NCI-H1092 treated with DMSO at 0.1 percent for 48 hours (cell line): ENCODE data around the gene PDE6D.

ENCODE experiments used
- DNase-seq: peaks from one replicate; lab custom pipeline; 2025; lab: John Stamatoyannopoulos, UW

Gene PDE6D

GRCh38 chr2:231780909-231781797 lies at the start of gene PDE6D:
TSS of gene PDE6D (minus strand) at chr2:231781282. CDS start at chr2:231781114, 168 bp downstream.
- peak; percentile 93 for DNase-seq

DNA sequence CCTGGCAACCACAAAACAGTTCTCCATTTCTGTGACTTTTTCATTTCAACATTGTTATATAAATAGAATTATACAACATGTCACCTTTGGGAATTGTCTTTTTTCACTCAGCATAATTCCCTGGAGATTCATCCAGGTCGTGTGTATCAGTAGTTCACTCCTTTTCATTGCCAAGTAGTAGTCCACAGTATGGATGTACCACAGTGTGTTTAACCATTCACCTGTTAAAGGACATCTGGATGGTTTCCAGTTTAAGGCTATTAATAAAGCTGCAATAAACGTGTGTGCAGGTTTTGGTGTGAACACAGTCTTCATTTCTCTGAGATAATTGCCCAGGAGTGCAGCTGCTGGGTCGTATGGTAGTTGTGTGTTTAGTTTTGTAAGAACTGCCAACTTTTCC lies 40.8 kb upstream of the PDE6D start:
- no peak for DNase-seq

DNA sequence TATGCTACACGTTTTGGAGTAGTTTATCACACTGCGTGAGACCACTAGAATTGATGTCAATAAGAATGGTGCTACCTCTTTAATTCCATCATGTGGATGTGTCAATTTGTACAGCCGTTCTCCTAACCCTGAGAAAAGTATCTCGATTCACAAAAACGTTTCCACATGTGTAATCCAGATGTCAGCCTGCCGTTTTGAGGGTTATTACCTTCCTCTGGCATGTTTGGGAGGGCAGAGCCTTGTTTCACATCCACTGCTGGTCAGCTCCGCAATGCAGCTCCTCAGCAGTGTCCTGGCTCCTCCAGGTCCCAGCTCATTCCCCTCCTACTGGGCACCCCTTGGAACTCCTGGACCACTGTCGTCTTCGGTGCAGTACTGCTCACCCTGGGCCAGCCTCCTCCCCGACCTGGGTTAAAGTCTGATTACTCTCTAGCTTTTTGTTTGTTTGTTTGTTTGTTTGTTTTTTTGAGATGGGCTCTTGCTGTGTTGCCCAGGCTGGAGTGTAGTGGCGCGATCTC lies 39.8 kb upstream of the PDE6D start:
- DNase-seq, result no peak

GRCh38 chr2:231819447-231820042 lies 38.5 kb upstream of the PDE6D start:
- no peak for DNase-seq

GRCh38 chr2:231816327-231817026 lies 35.4 kb upstream of the PDE6D start:
- DNase-seq, result no peak

DNA sequence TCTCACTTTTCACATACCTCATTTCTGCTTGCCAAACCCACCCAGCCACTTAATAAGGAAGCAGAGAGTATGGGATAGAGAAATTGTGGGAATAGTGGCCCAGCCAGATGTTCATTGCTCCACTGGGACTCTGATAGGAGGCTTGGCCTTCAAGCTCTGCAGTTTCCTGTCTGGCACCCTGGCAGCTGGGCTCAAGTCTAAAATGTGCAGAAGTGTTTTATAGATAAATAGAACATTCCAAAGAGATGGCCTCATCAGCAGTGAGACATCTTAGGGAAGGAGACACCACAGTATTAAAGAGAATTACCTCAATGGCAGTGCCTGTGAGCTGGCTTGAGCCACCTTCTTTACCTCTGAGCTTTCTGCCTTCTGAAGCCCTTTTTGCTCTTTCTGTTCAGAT lies 29.8 kb upstream of the PDE6D start:
- DNase-seq, result no peak

DNA sequence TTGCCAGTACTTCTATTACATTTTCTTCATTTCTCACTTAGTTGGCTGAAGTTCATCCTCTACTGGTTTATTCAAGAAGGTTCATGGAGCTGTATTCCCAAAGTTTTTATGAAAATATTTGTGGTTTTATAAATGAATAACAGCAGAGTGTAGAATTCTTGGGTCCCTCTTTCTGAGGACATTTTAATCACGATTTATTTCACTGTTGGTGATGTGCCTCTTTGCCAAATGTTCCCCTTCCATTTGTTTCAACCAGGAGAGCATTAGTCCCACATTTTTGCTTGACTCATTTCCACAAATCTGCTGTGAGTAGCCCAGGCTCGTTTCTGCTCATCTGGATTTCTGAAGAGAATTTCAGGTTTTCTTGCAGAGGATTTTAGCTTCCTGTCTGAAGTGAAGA lies 25.9 kb upstream of the PDE6D start:
- DNase-seq, result no peak

- DNase-seq, result no peak
Observed at GRCh38 chr2:231803501-231804138, 22.5 kb upstream of the PDE6D start.

DNA sequence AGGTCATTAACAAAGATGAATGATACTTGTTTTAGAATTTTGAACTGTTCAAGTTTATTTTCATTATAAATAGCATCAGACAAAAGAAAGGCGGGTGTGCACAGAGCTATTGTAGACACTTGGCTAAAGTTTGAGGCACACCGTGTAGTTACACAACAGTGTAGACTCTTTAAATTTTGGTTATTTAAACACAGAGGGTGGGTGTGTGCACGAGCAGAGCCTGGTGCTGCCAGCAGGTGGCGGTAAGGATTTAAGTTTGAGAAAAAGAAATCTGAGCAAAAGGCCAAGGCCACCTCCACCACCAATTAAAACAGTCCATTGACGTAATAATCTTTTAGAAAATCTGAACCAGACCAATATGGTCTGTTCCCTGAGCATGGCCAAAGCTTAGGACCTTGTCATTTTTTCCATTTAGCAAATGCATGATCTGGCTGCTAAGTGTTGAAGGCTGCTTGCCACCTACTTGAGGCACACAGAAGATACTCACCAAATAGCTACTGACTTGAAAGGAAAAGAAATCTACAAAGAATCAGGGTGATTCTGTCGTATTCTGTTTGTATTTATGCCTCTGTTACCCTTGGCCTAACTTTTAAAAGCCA lies 19.5 kb upstream of the PDE6D start:
- DNase-seq, result no peak

DNA sequence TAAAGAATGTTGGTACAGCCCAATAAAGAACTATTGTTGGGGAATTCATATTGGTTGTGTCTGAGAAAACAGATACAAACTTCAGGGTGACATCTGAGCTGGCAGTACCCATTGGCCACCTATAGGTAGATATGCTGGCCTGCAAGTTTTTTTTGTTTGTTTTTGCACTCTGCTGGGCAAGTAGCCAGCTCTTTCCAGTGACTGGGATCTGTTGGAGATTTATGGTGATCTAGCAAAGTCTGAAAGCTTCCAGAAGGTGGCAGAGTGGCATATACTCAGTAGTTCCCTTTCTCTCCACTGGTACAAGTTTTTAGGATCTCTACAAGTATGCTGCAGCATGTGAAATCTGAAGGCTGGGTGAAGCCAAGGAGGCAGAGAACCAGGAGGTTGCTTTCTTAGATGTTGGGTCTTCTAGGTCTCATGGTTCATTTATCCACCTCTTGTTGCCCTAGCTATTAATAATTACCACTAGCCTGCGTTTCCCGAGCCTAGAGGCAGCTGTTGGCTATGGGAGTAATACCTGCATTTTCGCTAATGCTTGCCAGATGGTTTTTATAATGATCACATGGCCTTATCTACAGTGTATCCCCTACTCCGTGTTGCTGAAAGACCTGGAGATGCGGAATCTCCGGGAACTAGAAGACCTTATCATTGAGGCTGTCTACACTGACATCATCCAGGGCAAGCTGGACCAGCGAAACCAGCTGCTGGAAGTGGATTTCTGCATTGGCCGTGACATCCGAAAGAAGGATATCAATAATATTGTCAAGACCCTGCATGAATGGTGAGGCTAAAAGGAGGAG lies 14.6 kb upstream of the PDE6D start:
- DNase-seq, result peak; percentile 2

GRCh38 chr2:231794383-231794782 lies 13.3 kb upstream of the PDE6D start:
- DNase-seq, result no peak

- no peak for DNase-seq
Observed at GRCh38 chr2:231791107-231791506, 10.0 kb upstream of the PDE6D start.

DNA sequence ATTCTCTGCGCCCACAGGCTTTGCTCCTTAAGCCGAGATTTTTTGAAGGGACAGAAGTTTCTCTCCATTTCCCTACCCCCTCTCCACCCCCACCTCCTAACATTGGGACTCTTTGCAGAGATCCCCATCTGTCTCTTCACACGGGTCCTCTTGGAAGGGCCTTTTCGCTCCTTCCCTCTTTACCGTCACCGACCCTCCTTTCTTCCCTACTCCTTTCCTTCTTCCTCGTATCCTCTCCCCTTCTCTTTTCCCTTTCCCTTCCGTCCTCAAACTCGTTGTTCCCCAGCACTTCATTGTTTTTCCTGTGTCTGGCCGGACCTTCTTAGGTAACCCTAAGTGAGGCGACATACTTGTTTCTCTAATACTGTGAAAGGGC lies 5.8 kb upstream of the PDE6D start:
- no peak for DNase-seq

- peak; percentile 67 for DNase-seq
Observed at GRCh38 chr2:231786177-231786916, 5.3 kb upstream of the PDE6D start, which contains the start of gene COPS7B. TSS of gene COPS7B (plus strand) at chr2:231786445. CDS start at chr2:231788571, 2,126 bp downstream.

GRCh38 chr2:231785822-231786176 lies 4.7 kb upstream of the PDE6D start:
- DNase-seq, result no peak

DNA sequence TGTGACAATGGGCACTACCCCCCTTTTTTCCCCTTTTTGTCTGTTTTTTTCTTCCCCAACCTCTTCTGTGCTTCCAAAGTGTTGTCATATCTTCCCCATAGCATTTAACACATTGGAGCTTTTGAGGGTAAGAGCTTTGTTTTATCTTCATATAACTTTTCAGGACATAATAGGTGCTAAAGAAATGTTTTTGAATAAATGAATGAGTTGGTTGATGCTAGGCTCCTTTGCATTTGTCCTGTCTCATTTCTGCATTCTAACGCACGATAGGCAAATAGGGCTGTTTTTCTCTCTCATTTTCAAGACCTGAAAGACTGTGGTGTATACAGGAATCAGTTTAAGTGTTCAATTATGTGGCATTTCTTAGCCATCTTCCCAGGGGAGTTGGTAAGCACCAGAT lies 4.3 kb upstream of the PDE6D start:
- DNase-seq, result no peak

- no peak for DNase-seq
Observed at GRCh38 chr2:231781798-231782726, 980 bp upstream of the PDE6D start.

DNA sequence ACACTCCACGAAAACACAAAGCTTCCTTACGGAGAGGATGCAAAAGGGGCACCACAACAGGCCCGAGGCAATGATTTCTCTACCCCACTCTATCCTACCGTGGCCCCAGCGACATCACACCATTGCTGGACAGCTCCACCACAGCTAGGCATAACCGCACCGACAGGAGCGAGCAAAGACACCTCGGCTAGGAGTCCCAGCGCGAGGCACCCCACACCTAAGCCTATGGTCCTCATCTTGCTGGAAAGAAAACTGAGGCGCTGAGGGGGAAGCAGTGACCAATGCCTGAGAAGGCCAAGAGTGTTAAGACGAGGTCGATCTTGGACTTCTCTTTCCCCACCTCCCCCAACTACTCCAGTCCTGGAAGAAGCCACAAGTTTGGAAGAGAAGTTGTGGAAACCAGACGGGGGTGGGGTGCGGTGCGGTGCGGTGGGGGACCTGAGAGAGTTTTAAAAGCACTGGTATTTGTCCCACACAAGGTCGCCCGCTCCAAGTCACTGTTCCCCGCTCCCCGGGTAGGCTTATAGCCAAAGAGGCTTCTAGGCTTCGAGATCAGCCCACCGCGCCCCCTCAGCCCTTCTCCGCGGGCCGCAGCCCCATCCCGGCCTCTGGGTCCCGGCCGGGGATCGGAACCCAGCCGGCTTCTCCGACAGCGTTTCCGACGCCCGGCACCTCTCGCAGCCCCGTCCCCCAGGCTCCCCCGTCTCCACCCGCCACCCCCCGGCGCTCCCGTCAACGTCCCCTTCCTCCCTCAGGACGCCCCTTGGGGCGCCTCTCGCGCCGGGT lies 766 bp downstream of the PDE6D start:
- no peak for DNase-seq
